Stimulated activated naive B cell treated with anti-CD40 and anti-IgM and Interleukin-4, amounts not matched to agents 10 μg/mL and 1 μg/mL and 100 μg/mL, for 72 hours (primary cell): ENCODE results near the gene GABARAPL1.
A peak's percentile ranks its signal among the peaks of the same experiment; 100 is the strongest.
"Not testable (repeated sequence)": the region's sequence is repeated elsewhere in the genome, so short reads cannot be mapped to it uniquely, and the experiment has no call there.

ENCODE experiments used
- ATAC-seq, 2 donors: fragments of 150-1000 bp; cut with Tn5 transposase; replicated peaks; 2 replicates each; pipeline ENCODE4 v1.10.0; 2021; ENCODE audit warnings: moderate library complexity in 1 of 2
- DNase-seq: peaks from one replicate; pipeline ENCODE4 v3.0.0; 2021
- H3K27ac Mint-ChIP-seq: one replicate; pipeline ENCODE4 v1.8.0; 2022; ENCODE audit warnings: mild to moderate bottlenecking, mixed read lengths
- H3K27me3 Mint-ChIP-seq, 2 donors: one replicate each; pipeline ENCODE4 v1.8.0; 2022; ENCODE audit warnings: mixed read lengths in 2 of 2
- H3K36me3 Mint-ChIP-seq, 2 donors: one replicate each; pipeline ENCODE4 v1.8.0; 2022; ENCODE audit warnings: mixed read lengths in 2 of 2, mild to moderate bottlenecking in 1 of 2
- H3K4me1 Mint-ChIP-seq, 2 donors: one replicate each; pipeline ENCODE4 v1.8.0; 2022; ENCODE audit warnings: mixed read lengths in 2 of 2, mild to moderate bottlenecking in 1 of 2
- H3K4me3 Mint-ChIP-seq, 2 donors: one replicate each; pipeline ENCODE4 v1.8.0; 2022; ENCODE audit warnings: mild to moderate bottlenecking in 2 of 2, mixed read lengths in 2 of 2, moderate library complexity in 1 of 2
- H3K9me3 Mint-ChIP-seq, 2 donors: one replicate each; pipeline ENCODE4 v1.8.0; 2022; ENCODE audit warnings: mixed read lengths in 2 of 2, mild to moderate bottlenecking in 1 of 2

GABARAPL1 gene

DNA sequence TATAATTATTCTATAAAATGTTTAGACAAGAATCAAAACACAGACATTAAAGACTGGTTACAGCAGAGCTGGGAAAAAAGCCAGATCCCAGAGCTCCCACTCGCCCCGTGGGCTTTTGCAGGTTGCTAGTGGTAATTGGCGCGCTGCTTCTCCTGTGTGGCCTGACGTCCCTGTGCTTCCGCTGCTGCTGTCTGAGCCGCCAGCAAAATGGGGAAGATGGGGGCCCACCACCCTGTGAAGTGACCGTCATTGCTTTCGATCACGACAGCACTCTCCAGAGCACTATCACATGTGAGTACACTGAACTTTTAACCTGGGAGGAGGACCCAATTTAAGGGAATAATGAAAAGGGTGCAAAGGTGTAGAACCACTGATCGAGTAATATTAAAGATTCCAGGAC lies 26.4 kb upstream of the GABARAPL1 start:
- Mint-ChIP-seq H3K27me3 (peaks cover 41 to 73% of the 10 kb centered on the region in 2 donors), H3K4me3 (peak overlapping the region in 1 of 2 donors; percentile 49), H3K27ac (peak overlapping the region; percentile 59), H3K9me3 (no peaks in the 10 kb centered on the region), H3K4me1 (peaks cover 0 to 6% of the 10 kb centered on the region in 2 donors), H3K36me3 (no peaks in the 10 kb centered on the region)
- DNase-seq (peak; percentile 28), ATAC-seq (peak; percentile 72 to 79)

DNA sequence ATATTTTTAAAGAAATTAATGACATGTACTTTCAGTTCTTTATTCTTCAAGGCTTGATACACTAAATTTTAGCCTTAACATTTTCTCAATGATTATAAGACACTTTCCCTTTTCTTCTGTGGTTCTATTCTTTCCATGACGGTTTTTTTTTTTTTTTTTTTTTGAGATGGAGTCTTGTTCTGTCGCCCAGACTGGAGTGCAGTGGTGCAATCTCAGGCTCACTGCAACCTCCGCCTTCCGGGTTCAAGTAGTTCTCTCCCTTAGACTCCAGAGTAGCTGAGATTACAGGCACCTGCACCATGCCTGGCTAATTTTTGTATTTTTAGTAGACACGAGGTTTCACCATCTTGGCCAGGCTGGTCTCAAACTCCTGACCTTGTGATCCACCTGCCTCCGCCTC lies 25.7 kb upstream of the GABARAPL1 start:
- H3K27me3 Mint-ChIP-seq, result peaks cover 46 to 77% of the 10 kb centered on the region in 2 donors
- H3K4me1 Mint-ChIP-seq, H3K27ac Mint-ChIP-seq, H3K9me3 Mint-ChIP-seq, H3K4me3 Mint-ChIP-seq, H3K36me3 Mint-ChIP-seq, ATAC-seq, DNase-seq: not testable (repeated sequence)

DNA sequence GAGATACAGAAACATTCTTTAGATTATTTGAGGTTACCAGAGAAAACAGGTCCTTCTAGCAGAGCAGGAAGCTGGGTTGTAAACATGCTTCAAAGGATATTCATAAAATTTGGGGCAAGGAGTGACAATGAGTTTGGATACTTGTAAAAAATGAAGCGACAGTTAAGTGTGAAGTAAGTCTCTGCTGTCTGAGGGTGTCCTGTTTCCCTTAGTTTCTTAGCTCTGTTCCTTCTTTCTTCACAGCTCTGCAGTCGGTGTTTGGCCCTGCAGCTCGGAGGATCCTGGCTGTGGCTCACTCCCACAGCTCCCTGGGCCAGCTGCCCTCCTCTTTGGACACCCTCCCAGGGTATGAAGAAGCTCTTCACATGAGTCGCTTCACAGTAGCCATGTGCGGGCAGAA lies 23.0 kb upstream of the GABARAPL1 start:
- no peak for ATAC-seq
- Mint-ChIP-seq H3K27ac (no peak overlapping the region), H3K27me3 (peaks cover 52 to 81% of the 10 kb centered on the region in 2 donors), H3K4me3 (no peak overlapping the region), H3K36me3 (no peaks in the 10 kb centered on the region), H3K4me1 (peaks cover 5 to 8% of the 10 kb centered on the region in 2 donors), H3K9me3 (no peaks in the 10 kb centered on the region)
- DNase-seq, result no peak

DNA sequence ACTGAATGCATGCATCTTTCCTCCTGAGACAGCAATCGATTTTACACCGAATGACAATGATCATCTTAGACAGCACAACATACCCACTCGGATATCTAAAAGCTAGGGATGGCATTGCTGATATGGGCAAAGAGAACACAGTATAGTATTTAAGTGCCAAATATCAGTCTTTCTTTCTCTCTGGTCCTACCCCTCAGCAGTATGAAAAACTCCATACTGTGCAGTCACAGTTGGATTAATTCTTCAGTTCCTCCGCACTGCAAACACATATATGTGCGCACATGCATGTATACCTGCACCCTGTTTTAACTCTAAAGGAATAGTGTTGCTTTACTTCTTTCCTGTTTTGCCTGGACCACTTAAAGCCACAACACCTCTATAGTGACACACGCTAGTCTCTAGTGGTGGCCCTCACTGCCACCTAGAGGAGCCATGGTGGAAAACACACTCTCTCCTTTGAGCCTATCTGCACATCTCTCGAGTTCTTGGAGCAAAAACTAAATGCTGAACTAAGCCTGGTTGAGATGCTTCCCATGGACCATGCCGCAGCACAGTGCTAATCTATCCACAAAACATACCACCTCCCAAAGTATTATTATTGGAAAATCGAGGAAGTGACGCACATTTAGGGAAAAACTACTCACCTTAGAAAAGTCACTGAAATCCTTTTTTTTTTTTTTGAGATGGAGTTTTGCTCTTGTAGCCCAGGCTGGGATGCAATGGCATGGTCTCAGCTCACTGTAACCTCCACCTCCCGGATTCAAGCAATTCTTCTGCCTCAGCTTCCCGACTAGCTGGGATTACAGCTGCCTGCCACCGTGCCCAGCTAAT lies 21.9 kb upstream of the GABARAPL1 start:
- H3K36me3 Mint-ChIP-seq, result no peaks in the 10 kb centered on the region
- H3K4me3 Mint-ChIP-seq, result no peak overlapping the region
- no peak overlapping the region for H3K27ac Mint-ChIP-seq
- H3K9me3 Mint-ChIP-seq, result no peaks in the 10 kb centered on the region
- DNase-seq (peak; percentile 45), ATAC-seq (peak; percentile 98 to 99)
- peaks cover 59 to 80% of the 10 kb centered on the region in 2 donors for H3K27me3 Mint-ChIP-seq
- H3K4me1 Mint-ChIP-seq, result peaks cover 13% of the 10 kb centered on the region in 2 donors

DNA sequence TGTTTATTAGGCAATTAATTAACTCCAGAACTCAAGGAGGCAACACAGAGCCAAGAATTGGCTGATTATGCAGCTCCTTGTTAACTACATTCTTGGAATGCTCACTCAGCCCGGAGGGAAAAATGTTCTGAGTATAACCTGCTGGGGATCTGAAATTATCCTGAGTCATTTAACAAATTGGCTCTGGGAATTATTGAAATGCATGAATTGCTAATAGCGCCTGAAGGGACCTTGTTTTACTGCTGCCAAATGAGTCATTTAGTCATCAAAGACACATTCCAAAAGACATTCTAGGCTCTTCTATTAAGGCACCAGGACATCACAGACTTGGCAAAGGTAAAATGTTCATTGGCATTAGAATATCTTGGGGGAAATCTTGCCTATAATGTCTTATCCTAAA lies 20.8 kb upstream of the GABARAPL1 start:
- Mint-ChIP-seq H3K36me3 (no peaks in the 10 kb centered on the region), H3K4me3 (no peak overlapping the region), H3K9me3 (no peaks in the 10 kb centered on the region), H3K27ac (no peak overlapping the region), H3K27me3 (peaks cover 65 to 83% of the 10 kb centered on the region in 2 donors), H3K4me1 (peaks cover 18 to 24% of the 10 kb centered on the region in 2 donors)
- ATAC-seq, result no peak
- DNase-seq, result no peak

DNA sequence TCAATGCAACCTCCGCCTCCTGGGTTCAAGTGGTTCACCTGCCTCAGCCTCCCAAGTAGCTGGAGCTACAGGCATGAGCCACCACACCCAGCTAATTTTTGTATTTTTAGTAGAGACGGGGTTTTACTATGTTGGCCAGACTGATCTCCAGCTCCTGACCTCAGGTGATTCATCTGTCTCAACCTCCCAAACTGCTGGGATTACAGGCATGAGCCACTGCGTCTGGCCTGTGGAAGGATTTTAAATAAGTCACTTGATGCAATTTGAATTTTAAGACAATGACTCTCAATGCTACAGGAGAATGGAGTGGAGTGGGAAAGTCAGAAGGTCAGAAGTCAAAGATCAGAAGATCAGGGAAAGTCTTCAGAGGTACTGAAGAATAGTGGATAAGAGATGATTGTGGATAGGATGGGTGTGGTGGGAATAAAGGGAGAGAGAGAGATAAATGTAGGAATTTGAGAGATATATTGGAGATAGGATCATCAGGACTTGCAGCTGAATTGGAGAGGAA lies 18.5 kb upstream of the GABARAPL1 start:
- ATAC-seq (no peak), DNase-seq (no peak)
- Mint-ChIP-seq H3K27me3 (peaks cover 67 to 77% of the 10 kb centered on the region in 2 donors), H3K9me3 (no peaks in the 10 kb centered on the region), H3K4me3 (no peak overlapping the region), H3K4me1 (peaks cover 18 to 26% of the 10 kb centered on the region in 2 donors), H3K36me3 (no peaks in the 10 kb centered on the region), H3K27ac (no peak overlapping the region)

DNA sequence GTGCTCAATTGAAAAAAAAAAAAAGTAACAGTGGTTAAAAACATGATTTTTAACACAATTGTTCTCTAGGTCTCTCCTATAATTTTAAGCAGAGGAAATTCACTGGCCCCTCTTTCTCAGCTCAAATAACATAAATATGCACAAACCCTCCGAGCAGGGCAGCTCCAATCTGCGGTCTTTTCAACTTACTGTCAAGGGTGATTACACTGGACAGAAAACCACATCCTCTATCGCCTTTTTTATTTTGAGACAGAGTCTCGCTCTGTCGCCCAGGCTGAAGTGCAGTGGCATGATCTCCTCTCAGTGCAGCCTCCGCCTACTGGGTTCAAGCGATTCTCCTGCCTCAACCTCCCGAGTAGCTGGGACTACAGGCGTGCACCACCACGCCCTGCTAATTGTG lies 16.5 kb upstream of the GABARAPL1 start:
- ATAC-seq, result peak; percentile 100
- H3K4me1 Mint-ChIP-seq, result peaks cover 14 to 26% of the 10 kb centered on the region in 2 donors
- peaks cover 60 to 69% of the 10 kb centered on the region in 2 donors for H3K27me3 Mint-ChIP-seq
- no peaks in the 10 kb centered on the region for H3K9me3 Mint-ChIP-seq
- H3K36me3 Mint-ChIP-seq, result no peaks in the 10 kb centered on the region
- H3K4me3 Mint-ChIP-seq, result peak overlapping the region in 1 of 2 donors; percentile 26
- DNase-seq, result peak; percentile 32
- H3K27ac Mint-ChIP-seq, result no peak overlapping the region

DNA sequence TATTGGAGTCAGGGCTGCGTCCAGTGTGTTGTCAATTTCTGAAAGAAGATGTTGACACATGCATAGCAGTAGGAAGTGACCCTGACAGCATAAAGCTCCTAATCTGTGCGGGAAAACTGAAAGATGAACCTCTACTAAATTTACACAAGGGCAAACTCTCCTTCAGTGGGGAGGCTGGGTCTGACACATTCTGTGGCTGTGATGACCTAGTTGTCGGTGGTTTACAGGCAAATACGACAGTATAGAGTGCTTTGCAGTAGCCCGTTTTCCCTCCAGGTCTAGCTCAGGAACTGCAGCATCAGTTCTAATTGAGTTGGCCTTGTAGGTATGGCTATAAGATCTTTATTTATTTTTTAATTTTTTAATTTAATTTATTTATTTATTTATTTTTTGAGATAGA lies 14.8 kb upstream of the GABARAPL1 start:
- Mint-ChIP-seq H3K36me3 (no peaks in the 10 kb centered on the region), H3K27ac (no peak overlapping the region), H3K9me3 (no peaks in the 10 kb centered on the region), H3K4me3 (no peak overlapping the region), H3K27me3 (peaks cover 52 to 61% of the 10 kb centered on the region in 2 donors), H3K4me1 (peaks cover 14 to 26% of the 10 kb centered on the region in 2 donors)
- DNase-seq, result no peak
- no peak for ATAC-seq

DNA sequence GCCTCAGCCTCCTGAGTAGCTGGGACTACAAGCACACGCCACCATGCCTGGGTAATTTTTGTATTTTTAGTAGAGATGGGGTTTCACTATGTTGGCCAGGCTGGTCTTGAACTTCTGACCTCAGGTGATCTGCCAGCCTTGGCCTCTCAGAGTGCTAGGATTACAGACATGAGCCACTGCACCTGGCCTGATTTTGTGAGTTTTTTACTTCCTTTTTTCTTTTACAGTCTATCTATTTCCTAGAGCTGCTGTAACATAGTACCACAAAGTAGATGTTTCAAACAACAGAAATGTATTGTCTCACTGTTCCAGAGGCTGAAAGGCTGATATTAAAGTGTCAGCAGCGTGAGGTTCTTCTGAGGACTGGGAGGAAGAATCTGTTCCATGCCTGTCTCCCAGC lies 8.2 kb upstream of the GABARAPL1 start:
- H3K4me1 Mint-ChIP-seq, H3K36me3 Mint-ChIP-seq, H3K27ac Mint-ChIP-seq, H3K9me3 Mint-ChIP-seq, DNase-seq, H3K4me3 Mint-ChIP-seq: not testable (repeated sequence)
- peak in 1 of 2 donors; percentile 34 for ATAC-seq
- peaks cover 18 to 19% of the 10 kb centered on the region in 2 donors for H3K27me3 Mint-ChIP-seq

DNA sequence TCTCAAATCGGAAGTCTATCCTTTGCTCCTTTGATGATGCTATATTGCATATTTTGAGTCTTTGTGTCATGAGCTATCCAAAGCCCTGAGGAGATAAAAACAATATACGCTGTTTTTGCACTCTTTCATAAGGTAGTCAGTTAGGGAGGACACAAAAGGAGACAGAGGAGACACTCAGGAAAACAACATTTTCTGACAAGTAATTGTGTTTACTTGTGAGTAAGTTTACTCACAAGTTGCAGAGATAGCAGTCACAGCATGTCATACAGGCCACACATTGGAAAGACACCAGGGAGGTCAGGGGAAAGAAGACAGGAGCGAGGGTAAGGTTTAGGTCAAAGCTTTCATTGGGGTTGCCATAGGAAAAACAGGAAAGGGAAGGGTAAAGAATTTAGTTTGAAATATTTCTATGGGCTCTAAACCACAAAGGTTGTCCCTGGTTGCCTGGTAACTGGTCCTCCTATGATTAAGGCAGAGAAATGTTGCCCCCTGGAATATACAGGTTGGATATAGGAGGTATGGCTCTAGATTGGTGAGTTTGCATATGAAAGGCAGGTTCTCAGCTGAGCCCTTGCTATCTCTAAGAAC lies 7.4 kb upstream of the GABARAPL1 start:
- Mint-ChIP-seq H3K9me3 (no peaks in the 10 kb centered on the region), H3K36me3 (no peaks in the 10 kb centered on the region), H3K4me3 (no peak overlapping the region), H3K4me1 (peaks cover 3 to 5% of the 10 kb centered on the region in 2 donors), H3K27ac (no peak overlapping the region), H3K27me3 (peaks cover 10 to 11% of the 10 kb centered on the region in 2 donors)
- DNase-seq (no peak), ATAC-seq (no peak)

DNA sequence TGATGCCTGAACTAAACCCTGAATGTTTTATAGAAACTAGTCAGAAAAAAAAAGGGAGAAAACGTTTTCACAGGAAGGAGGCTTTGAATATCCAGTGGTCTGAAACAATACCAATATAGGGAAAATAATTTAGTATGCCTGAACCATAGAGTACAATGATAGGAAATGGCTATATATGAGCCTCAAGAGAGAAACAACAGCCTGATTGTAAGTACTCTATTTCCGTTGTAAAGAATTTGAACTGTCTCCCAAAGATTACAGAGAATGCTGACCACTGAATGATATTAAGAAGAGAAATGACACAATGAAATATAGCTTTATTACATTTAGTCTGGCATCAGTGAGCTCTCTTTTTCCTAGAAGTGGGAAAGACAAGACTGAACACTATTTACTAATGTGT lies 5.5 kb upstream of the GABARAPL1 start:
- Mint-ChIP-seq H3K27me3 (peaks cover 0 to 14% of the 10 kb centered on the region in 2 donors), H3K27ac (no peak overlapping the region), H3K4me1 (peaks cover 3 to 13% of the 10 kb centered on the region in 2 donors), H3K4me3 (no peak overlapping the region), H3K9me3 (no peaks in the 10 kb centered on the region), H3K36me3 (no peaks in the 10 kb centered on the region)
- no peak for ATAC-seq
- no peak for DNase-seq

DNA sequence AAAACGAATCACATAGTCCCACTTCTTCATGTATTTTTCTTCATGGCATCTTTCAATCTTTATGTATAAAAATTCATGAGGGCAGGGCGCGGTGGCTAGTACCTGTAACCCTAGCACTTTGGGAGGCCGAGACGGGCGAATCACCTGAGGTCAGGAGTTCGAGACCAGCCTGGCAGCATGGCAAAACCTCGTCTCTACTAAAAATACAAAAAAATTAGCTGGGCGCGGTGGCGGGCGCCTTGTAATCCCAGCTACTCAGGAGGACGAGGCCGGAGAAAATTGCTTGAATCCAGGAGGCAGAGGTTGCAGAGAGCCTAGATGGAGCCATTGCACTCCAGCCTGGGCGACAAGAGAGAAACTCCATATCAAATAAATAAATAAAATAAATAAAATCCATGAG lies 2.5 kb upstream of the GABARAPL1 start:
- Mint-ChIP-seq H3K27ac (no peak overlapping the region), H3K4me3 (no peak overlapping the region), H3K4me1 (peaks cover 8 to 28% of the 10 kb centered on the region in 2 donors), H3K27me3 (peaks cover 7 to 15% of the 10 kb centered on the region in 2 donors), H3K9me3 (no peaks in the 10 kb centered on the region), H3K36me3 (no peaks in the 10 kb centered on the region)
- DNase-seq, result no peak
- ATAC-seq, result no peak

DNA sequence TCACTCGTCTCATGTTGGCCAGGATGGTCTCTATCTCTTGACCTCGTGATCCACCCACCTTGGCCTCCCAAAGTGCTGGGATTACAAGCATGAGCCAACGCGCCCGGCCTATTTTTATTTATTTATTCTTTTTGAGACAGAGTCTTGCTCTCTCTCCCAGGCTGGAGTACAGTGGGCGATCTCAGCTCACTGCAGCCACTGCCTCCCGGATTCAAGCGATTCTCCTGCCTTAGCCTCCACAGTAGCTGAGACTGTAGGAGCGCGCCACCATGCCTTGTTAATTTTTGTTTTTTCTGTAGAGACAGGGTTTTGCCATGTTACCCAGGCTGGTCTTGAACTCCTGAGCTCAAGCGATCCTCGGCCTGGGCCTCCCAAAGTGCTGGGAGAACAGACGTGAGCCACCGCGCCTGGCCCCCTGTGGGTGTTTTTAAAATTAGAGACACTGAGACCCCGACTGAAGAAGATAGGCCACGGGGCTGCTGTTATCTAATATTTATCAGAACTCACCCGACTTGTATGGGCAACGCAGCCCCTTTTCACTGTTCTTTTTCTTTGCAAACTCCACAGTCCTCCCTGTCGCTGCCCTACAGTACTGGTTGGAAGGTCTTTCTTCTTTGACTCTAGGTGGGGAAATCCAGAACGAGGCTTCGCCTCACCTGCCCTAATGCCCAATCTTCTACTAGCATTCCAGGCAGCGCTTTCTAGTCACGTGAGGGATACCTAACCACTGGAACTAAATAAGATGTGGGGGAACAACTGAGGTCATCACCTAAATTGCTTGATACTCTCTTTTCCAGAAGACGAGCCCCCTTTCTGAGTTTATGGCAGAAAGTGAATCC lies 1.4 kb upstream of the GABARAPL1 start:
- peaks cover 8 to 28% of the 10 kb centered on the region in 2 donors for H3K4me1 Mint-ChIP-seq
- no peak overlapping the region for H3K4me3 Mint-ChIP-seq
- DNase-seq (no peak), ATAC-seq (no peak)
- no peaks in the 10 kb centered on the region for H3K36me3 Mint-ChIP-seq
- no peaks in the 10 kb centered on the region for H3K9me3 Mint-ChIP-seq
- H3K27me3 Mint-ChIP-seq, result peaks cover 10 to 15% of the 10 kb centered on the region in 2 donors
- H3K27ac Mint-ChIP-seq, result no peak overlapping the region
